Activated T-helper 1 cell treated with anti-CD3 and anti-CD28 coated beads, Interleukin-12 subunit alpha, Interleukin-12 subunit beta, Interleukin-2, Interleukin-4 antibody, amounts not matched to agents 30 ng/mL and 10 ng/mL and 1 ng/mL, durations not matched to agents 14 hours and 24 hours and 36 hours (primary cell): ENCODE results near the gene CIAO2A. TPM values are rescaled to one million over a fixed set of nuclear protein-coding genes. Genes with fewer than 3 reads are reported as not detected.
A peak's percentile ranks its signal among the peaks of the same experiment; 100 is the strongest.
"Not testable (repeated sequence)": the region's sequence is repeated elsewhere in the genome, so short reads cannot be mapped to it uniquely, and the experiment has no call there.

Experiments
- DNase-seq: peaks from one replicate; pipeline ENCODE4 v3.0.0; 2021; ENCODE audit warnings: low spot score
- H3K27ac Mint-ChIP-seq: one replicate; pipeline ENCODE4 v1.8.0; 2021; ENCODE audit warnings: mild to moderate bottlenecking, mixed read lengths
- H3K27me3 Mint-ChIP-seq: one replicate; pipeline ENCODE4 v1.8.0; 2022; ENCODE audit warnings: mild to moderate bottlenecking, moderate library complexity, mixed read lengths; ENCODE audit not compliant: insufficient read depth
- H3K36me3 Mint-ChIP-seq: one replicate; pipeline ENCODE4 v1.8.0; 2021; ENCODE audit warnings: low read depth, mixed read lengths
- H3K4me1 Mint-ChIP-seq: one replicate; pipeline ENCODE4 v1.8.0; 2021; ENCODE audit warnings: low read depth, mixed read lengths
- H3K4me3 Mint-ChIP-seq: one replicate; pipeline ENCODE4 v1.8.0; 2021; ENCODE audit warnings: mild to moderate bottlenecking, moderate library complexity, mixed read lengths
- H3K9me3 Mint-ChIP-seq: one replicate; pipeline ENCODE4 v1.8.0; 2021; ENCODE audit warnings: mixed read lengths
- intact Hi-C: fragments of 100-400 bp; cut with micrococcal nuclease; formaldehyde crosslinking; loops from one replicate; pipeline ENCODE4 v1.15.1; 2024
- total RNA-seq: library from RNA; stranded (reverse); gene quantifications from 2 replicates; pipeline ENCODE4 v1.2.3, GENCODE V29; 2022

Gene CIAO2A
- total RNA-seq, 1 donor from 2014 or later: 70.1 TPM

GRCh38 chr15:64127521-64128270, 34.1 kb upstream of the CIAO2A start:
- Mint-ChIP-seq H3K27me3 (no peaks in the 10 kb centered on the region), H3K27ac (no peak overlapping the region)

GRCh38 chr15:64125978-64126377, 32.3 kb upstream of the CIAO2A start:
- no peak for DNase-seq
- H3K4me3 Mint-ChIP-seq: no peak overlapping the region
- H3K27me3 Mint-ChIP-seq: no peaks in the 10 kb centered on the region
- H3K4me1 Mint-ChIP-seq: no peaks in the 10 kb centered on the region
- intact Hi-C loops: no loop called here
- no peak overlapping the region for H3K27ac Mint-ChIP-seq
- H3K36me3 Mint-ChIP-seq: peaks cover 50% of the 10 kb centered on the region
- no peaks in the 10 kb centered on the region for H3K9me3 Mint-ChIP-seq

More at GRCh38 chr15:64127521-64128270, 34.1 kb upstream of the CIAO2A start:
- DNase-seq: no peak
- intact Hi-C loops: no loop called here
- H3K36me3 Mint-ChIP-seq: peaks cover 54% of the 10 kb centered on the region
- H3K4me1 Mint-ChIP-seq: no peaks in the 10 kb centered on the region
- H3K4me3 Mint-ChIP-seq: no peak overlapping the region
- H3K9me3 Mint-ChIP-seq: no peaks in the 10 kb centered on the region

- H3K27me3 Mint-ChIP-seq: no peaks in the 10 kb centered on the region
- H3K27ac Mint-ChIP-seq: no peak overlapping the region
- H3K4me3 Mint-ChIP-seq: no peak overlapping the region
- no peaks in the 10 kb centered on the region for H3K4me1 Mint-ChIP-seq
- intact Hi-C loops: no loop called here
- DNase-seq: no peak
- no peaks in the 10 kb centered on the region for H3K9me3 Mint-ChIP-seq
- peaks cover 51% of the 10 kb centered on the region for H3K36me3 Mint-ChIP-seq
Measured at GRCh38 chr15:64122936-64123351, 29.3 kb upstream of the CIAO2A start.

- no peak overlapping the region for H3K27ac Mint-ChIP-seq
- DNase-seq: no peak
- intact Hi-C loops: no loop called here
- no peaks in the 10 kb centered on the region for H3K9me3 Mint-ChIP-seq
- no peak overlapping the region for H3K4me3 Mint-ChIP-seq
- peaks cover 49% of the 10 kb centered on the region for H3K36me3 Mint-ChIP-seq
- H3K4me1 Mint-ChIP-seq: no peaks in the 10 kb centered on the region
- no peaks in the 10 kb centered on the region for H3K27me3 Mint-ChIP-seq
Measured at GRCh38 chr15:64122444-64122843, 28.8 kb upstream of the CIAO2A start.

GRCh38 chr15:64121614-64122013, 28.0 kb upstream of the CIAO2A start:
- intact Hi-C loops: no loop called here
- H3K4me1 Mint-ChIP-seq: peaks cover 5% of the 10 kb centered on the region
- no peak overlapping the region for H3K27ac Mint-ChIP-seq
- no peaks in the 10 kb centered on the region for H3K9me3 Mint-ChIP-seq
- peaks cover 46% of the 10 kb centered on the region for H3K36me3 Mint-ChIP-seq
- no peak for DNase-seq
- peaks cover 2% of the 10 kb centered on the region for H3K27me3 Mint-ChIP-seq
- no peak overlapping the region for H3K4me3 Mint-ChIP-seq

- H3K9me3 Mint-ChIP-seq, H3K27ac Mint-ChIP-seq, DNase-seq, H3K27me3 Mint-ChIP-seq, intact Hi-C loops, H3K4me3 Mint-ChIP-seq, H3K4me1 Mint-ChIP-seq: not testable (repeated sequence)
- peaks cover 38% of the 10 kb centered on the region for H3K36me3 Mint-ChIP-seq
Measured at GRCh38 chr15:64120322-64120721, 26.7 kb upstream of the CIAO2A start.

GRCh38 chr15:64117759-64118487, 24.3 kb upstream of the CIAO2A start:
- intact Hi-C loops: no loop called here
- peaks cover 2% of the 10 kb centered on the region for H3K27me3 Mint-ChIP-seq
- no peak overlapping the region for H3K4me3 Mint-ChIP-seq
- H3K4me1 Mint-ChIP-seq: peaks cover 5% of the 10 kb centered on the region
- H3K36me3 Mint-ChIP-seq: peaks cover 38% of the 10 kb centered on the region
- H3K9me3 Mint-ChIP-seq: no peaks in the 10 kb centered on the region
- DNase-seq: no peak
- no peak overlapping the region for H3K27ac Mint-ChIP-seq

GRCh38 chr15:64112904-64113303, 19.3 kb upstream of the CIAO2A start:
- Mint-ChIP-seq H3K9me3 (no peaks in the 10 kb centered on the region), H3K4me1 (peaks cover 27% of the 10 kb centered on the region), H3K36me3 (peaks cover 27% of the 10 kb centered on the region), H3K4me3 (no peak overlapping the region), H3K27me3 (peaks cover 2% of the 10 kb centered on the region), H3K27ac (no peak overlapping the region)
- intact Hi-C loops: no loop called here
- no peak for DNase-seq

- peaks cover 24% of the 10 kb centered on the region for H3K36me3 Mint-ChIP-seq
- H3K9me3 Mint-ChIP-seq: no peaks in the 10 kb centered on the region
- no peak overlapping the region for H3K27ac Mint-ChIP-seq
- H3K4me1 Mint-ChIP-seq: peaks cover 27% of the 10 kb centered on the region
- peaks cover 2% of the 10 kb centered on the region for H3K27me3 Mint-ChIP-seq
- H3K4me3 Mint-ChIP-seq: no peak overlapping the region
- intact Hi-C loops: no loop called here
- DNase-seq: no peak
Measured at GRCh38 chr15:64112073-64112772, 18.6 kb upstream of the CIAO2A start.

GRCh38 chr15:64111679-64112050, 18.0 kb upstream of the CIAO2A start:
- DNase-seq: no peak
- Mint-ChIP-seq H3K4me1 (peaks cover 22% of the 10 kb centered on the region), H3K36me3 (peaks cover 23% of the 10 kb centered on the region), H3K27me3 (no peaks in the 10 kb centered on the region), H3K27ac (no peak overlapping the region), H3K4me3 (no peak overlapping the region), H3K9me3 (no peaks in the 10 kb centered on the region)
- intact Hi-C loops: no loop called here

GRCh38 chr15:64110950-64111678, 17.5 kb upstream of the CIAO2A start:
- Mint-ChIP-seq H3K9me3 (no peaks in the 10 kb centered on the region), H3K27me3 (no peaks in the 10 kb centered on the region), H3K36me3 (peaks cover 23% of the 10 kb centered on the region), H3K27ac (peak overlapping the region; percentile 28), H3K4me1 (peaks cover 22% of the 10 kb centered on the region), H3K4me3 (no peak overlapping the region)
- intact Hi-C loops: no loop called here
- no peak for DNase-seq

GRCh38 chr15:64110108-64110701, 16.6 kb upstream of the CIAO2A start:
- H3K4me3 Mint-ChIP-seq, intact Hi-C loops: not testable (repeated sequence)
- H3K4me1 Mint-ChIP-seq: peaks cover 22% of the 10 kb centered on the region

More at GRCh38 chr15:64110108-64110701, 16.6 kb upstream of the CIAO2A start:
- peaks cover 23% of the 10 kb centered on the region for H3K36me3 Mint-ChIP-seq
- H3K9me3 Mint-ChIP-seq, H3K27me3 Mint-ChIP-seq, DNase-seq: not testable (repeated sequence)
- peak overlapping the region; percentile 28 for H3K27ac Mint-ChIP-seq
